GM12878 (cell line): ENCODE measurements around the gene RNLS. TPM values are rescaled to one million over a fixed set of nuclear protein-coding genes. Genes with fewer than 3 reads are reported as not detected.

Experiments
- ATAC-seq: fragments of 200-7000 bp; cut with Tn5 transposase; 3 replicates; pipeline ENCODE4 v1.9.1; 2020; ENCODE audit warnings: mild to moderate bottlenecking, moderate library complexity
- BruUV-seq: library from RNA; stranded (reverse); fragments of 400-500 nt; replicated peaks from 2 replicates; lab custom pipeline; 2021; lab: Mats Ljungman, UMichigan
- CTCF ChIA-PET: fragments of 300-600 bp; sonication (Branson Sonifier 250); formaldehyde crosslinking; extraction: SDS; loops from one replicate; lab custom pipeline; 2021; ENCODE audit warnings: inconsistent platforms; lab: Yijun Ruan, JAX
- POLR2A ChIA-PET: fragments of 350-600 bp; formaldehyde crosslinking; extraction: SDS; loops from one replicate; lab custom pipeline; 2021; ENCODE audit warnings: inconsistent platforms; lab: Charles Lee
- RAD21 ChIA-PET: fragments of 300-600 bp; sonication (Branson Sonifier 250); formaldehyde crosslinking; loops from one replicate; lab custom pipeline; 2023; ENCODE audit warnings: antibody characterized with exemption; ENCODE audit not compliant: unreplicated experiment; lab: Charles Lee
- SMC1A ChIA-PET: fragments of 300-600 bp; sonication (Branson Sonifier 250); formaldehyde crosslinking; loops from one replicate; lab custom pipeline; 2023; ENCODE audit not compliant: unreplicated experiment, uncharacterized antibody; lab: Charles Lee
- DNase-seq: peaks from one replicate; pipeline ENCODE4 v3.0.0-alpha.2; 2011; ENCODE audit warnings: low read depth, low spot score
- FAIRE-seq: peaks from 3 replicates; lab custom pipeline; 2011; peaks lifted over from hg19 to GRCh38; lab: Jason Lieb, UNC
- H2AFZ ChIP-seq: 2 replicates; pipeline ENCODE4 v1.6.0; 2011; ENCODE audit warnings: low read depth, low read length, control low read depth; ENCODE audit not compliant: control insufficient read depth
- H3K27ac ChIP-seq: 2 replicates; pipeline ENCODE4 v1.5.1; 2011; ENCODE audit warnings: control low read depth; ENCODE audit not compliant: control insufficient read depth, insufficient read depth
- H3K27me3 ChIP-seq, 2 experiments: replicated peaks in 1 of 2; 2 replicates each; pipeline versions ENCODE4 v1.6.0 to v1.6.1; 2011; ENCODE audit warnings: low read length in 1 of 2; ENCODE audit not compliant: control insufficient read depth in 2 of 2, insufficient read depth in 2 of 2
- H3K36me3 ChIP-seq, 2 experiments: 2 replicates each; pipeline ENCODE4 v1.5.1; 2011; ENCODE audit warnings: low read length in 1 of 2; ENCODE audit not compliant: control insufficient read depth in 2 of 2, insufficient read depth in 2 of 2
- H3K4me1 ChIP-seq: 2 replicates; pipeline ENCODE4 v1.6.1; 2011; ENCODE audit warnings: mild to moderate bottlenecking, low read length, moderate library complexity, mixed read lengths; ENCODE audit not compliant: control insufficient read depth, insufficient read depth
- H3K4me2 ChIP-seq: 2 replicates; pipeline ENCODE4 v1.6.0; 2011; ENCODE audit warnings: control low read depth; ENCODE audit not compliant: control insufficient read depth, insufficient read depth
- H3K4me3 ChIP-seq: fragments of 200-600 bp; sonication (generic); 2 replicates; pipeline ENCODE4 v1.5.1; 2016
- H3K79me2 ChIP-seq: 2 replicates; pipeline ENCODE4 v1.6.0; 2011; ENCODE audit warnings: low read length; ENCODE audit not compliant: control insufficient read depth, insufficient read depth
- H3K9ac ChIP-seq: 2 replicates; pipeline ENCODE4 v1.8.0; 2011; ENCODE audit warnings: low read length, control low read depth, mixed read lengths; ENCODE audit not compliant: control insufficient read depth, insufficient read depth
- H3K9me3 ChIP-seq: replicated peaks from 3 replicates; pipeline ENCODE4 v1.5.1; 2011; ENCODE audit warnings: mild to moderate bottlenecking, low read length; ENCODE audit not compliant: control insufficient read depth, insufficient read depth
- H4K20me1 ChIP-seq: 2 replicates; pipeline ENCODE4 v1.6.0; 2011; ENCODE audit not compliant: control insufficient read depth, insufficient read depth
- CBX3 ChIP-seq: fragments of 200-600 bp; sonication (generic); IDR thresholded peaks from 2 replicates; pipeline ENCODE4 v1.6.1; 2016; ENCODE audit warnings: low read depth, borderline replicate concordance
- CEBPB ChIP-seq, 2 experiments: fragments of 150-350 bp in 1 of 2; IDR thresholded peaks; 2 replicates each; pipeline ENCODE4 v1.6.1; 2012 to 2014; ENCODE audit warnings: low read depth in 2 of 2, low read length in 2 of 2, borderline replicate concordance in 1 of 2, inconsistent platforms in 1 of 2
- CHD2 ChIP-seq: IDR thresholded peaks from 2 replicates; pipeline ENCODE4 v1.6.1; 2011; ENCODE audit warnings: low read depth, low read length, improper control_type of control experiment, borderline replicate concordance
- CTCF ChIP-seq, 3 experiments: IDR thresholded peaks in 2 of 3; conservative IDR thresholded peaks in 1 of 3; 2 replicates each; pipeline ENCODE4 v1.5.1; 2011; ENCODE audit warnings: low read depth in 3 of 3, low read length in 3 of 3, mild to moderate bottlenecking in 3 of 3, control low read depth in 2 of 3, moderate library complexity in 2 of 3, inconsistent platforms in 1 of 3, mixed read lengths in 1 of 3; ENCODE audit not compliant: control insufficient read depth in 2 of 3, insufficient read depth in 1 of 3; ENCODE audit errors: extremely low read depth in 1 of 3
- MAX ChIP-seq: IDR thresholded peaks from 2 replicates; pipeline ENCODE4 v1.6.1; 2012; ENCODE audit warnings: low read depth, low read length, improper control_type of control experiment
- POLR2A ChIP-seq: IDR thresholded peaks from 2 replicates; pipeline ENCODE4 v1.6.1; 2011; ENCODE audit warnings: low read depth, mild to moderate bottlenecking, low read length
- RAD21 ChIP-seq: IDR thresholded peaks from 2 replicates; pipeline ENCODE4 v1.6.1; 2011; ENCODE audit warnings: mild to moderate bottlenecking, low read depth, low read length, moderate library complexity; ENCODE audit not compliant: insufficient read depth
- REST ChIP-seq: IDR thresholded peaks from 2 replicates; pipeline ENCODE4 v1.6.1; 2012; ENCODE audit warnings: mild to moderate bottlenecking, low read depth, low read length
- SMC3 ChIP-seq: IDR thresholded peaks from 2 replicates; pipeline ENCODE4 v1.6.1; 2011; ENCODE audit warnings: low read length, improper control_type of control experiment, borderline replicate concordance
- TARDBP ChIP-seq: IDR thresholded peaks from 2 replicates; pipeline ENCODE4 v1.6.1; 2016; ENCODE audit warnings: borderline replicate concordance
- USF2 ChIP-seq: IDR thresholded peaks from 2 replicates; pipeline ENCODE4 v1.6.1; 2011; ENCODE audit warnings: low read depth, low read length, improper control_type of control experiment, borderline replicate concordance
- WGBS: methylation state at CpG from one replicate; pipeline ENCODE4 v1.1.6; 2016; ENCODE audit warnings: low lambda C conversion rate; ENCODE audit not compliant: insufficient replicate concordance, insufficient coverage; ENCODE audit errors: missing lambda C conversion rate; 5-methylcytosine and 5-hydroxymethylcytosine counted together
- in situ Hi-C: fragments of 300-500 bp; cut with MboI; formaldehyde crosslinking; loops from 9 replicates; pipeline ENCODE4 v1.14.3; 2018; ENCODE audit warnings: mixed read lengths
- intact Hi-C: fragments of 100-400 bp; cut with micrococcal nuclease; formaldehyde crosslinking; loops from one replicate; pipeline ENCODE4 v1.14.2; 2022; ENCODE audit not compliant: unreplicated experiment
- polyA plus RNA-seq, 11 experiments: library from polyadenylated mRNA; depleted of rRNA in 4 of 11; unstranded in 6 of 11; stranded (reverse) in 5 of 11; fragments of >200 nt; fragmentation: Nextera tagmentation in 4 of 11; fragmentation: Illumina TruSeq in 1 of 11; extraction: Ambion mirVana in 4 of 11; extraction: Trizol in 1 of 11; gene quantifications; 1 replicate in 1 of 11; 2 replicates in 10 of 11; pipeline versions ENCODE4 v1.2.1 to v1.2.3, GENCODE V29; 2011 to 2016; ENCODE audit warnings: inconsistent platforms in 2 of 11, missing spikeins in 2 of 11, low read depth in 1 of 11
- total RNA-seq, 4 experiments: library from RNA; depleted of rRNA in 3 of 4; stranded (reverse); fragments of >200 nt in 3 of 4; fragmentation: Illumina TruSeq in 1 of 4; extraction: Trizol in 1 of 4; gene quantifications; 2 replicates each; pipeline versions ENCODE4 v1.2.1 to v1.2.3, GENCODE V29; 2013 to 2021

Gene RNLS
- total and polyA plus RNA-seq, 10 of the 15 experiments (the other 5 are each of a cell fraction or from before 2014, with no cell fraction given), result 3.4 to 6.7 (median 4.6) TPM

GRCh38 chr10:88538048-88538447 lies 45.1 kb downstream of the RNLS start:
- DNase-seq (no peak), ATAC-seq (no peak), FAIRE-seq (no peak)
- ChIA-PET POLR2A (no interaction called here), CTCF (no interaction called here), RAD21 (no interaction called here), SMC1A (no interaction called here)
- H3K27ac ChIP-seq, result no peak overlapping the region
- no peaks in the 10 kb centered on the region for H3K9me3 ChIP-seq
- TF ChIP-seq TARDBP (no peak), CBX3 (no peak), CHD2 (no peak), CTCF (IDR thresholded peaks at IDR 0.05 in 2 of 3, conservative IDR thresholded peaks at IDR 0.05 in 1 of 3; ENCODE audit: control insufficient read depth in 2 of 3, extremely low read depth in 1 of 3, insufficient read depth in 1 of 3, low read depth in 3 of 3, low read length in 3 of 3) (no peak), MAX (no peak), SMC3 (no peak), REST (no peak), POLR2A (no peak), CEBPB (IDR thresholded peaks at IDR 0.05; ENCODE audit: borderline replicate concordance in 1 of 2, low read depth in 2 of 2, low read length in 2 of 2) (no peak), USF2 (no peak), RAD21 (no peak)
- in situ Hi-C loops (no loop called here), intact Hi-C loops (no loop called here)
- no peaks in the 10 kb centered on the region for H3K79me2 ChIP-seq
- H3K27me3 ChIP-seq, result no peaks in the 10 kb centered on the region
- 59% methylated on average over 2 of the region's 2 CpGs for WGBS
- H3K4me1 ChIP-seq, result no peaks in the 10 kb centered on the region
- no peak overlapping the region for H3K4me3 ChIP-seq
- no peaks in the 10 kb centered on the region for H4K20me1 ChIP-seq
- H2AFZ ChIP-seq, result no peak overlapping the region
- no peaks in the 10 kb centered on the region for H3K36me3 ChIP-seq
- no TSS peak for BruUV-seq
- no peak overlapping the region for H3K4me2 ChIP-seq
- no peak overlapping the region for H3K9ac ChIP-seq
